Fibroblast of skin of scalp (primary cell): ENCODE measurements around the gene CBX4.

ENCODE experiments used
- DNase-seq: peaks from one replicate; pipeline ENCODE4 v3.0.0-alpha.2; 2013

Gene CBX4

GRCh38 chr17:79811868-79812352, 27.3 kb downstream of the CBX4 start:
- no peak for DNase-seq

GRCh38 chr17:79811011-79811867, 28.0 kb downstream of the CBX4 start:
- no peak for DNase-seq

- peak; percentile 81 for DNase-seq
Measured at GRCh38 chr17:79810130-79811010, 28.9 kb downstream of the CBX4 start.

DNA sequence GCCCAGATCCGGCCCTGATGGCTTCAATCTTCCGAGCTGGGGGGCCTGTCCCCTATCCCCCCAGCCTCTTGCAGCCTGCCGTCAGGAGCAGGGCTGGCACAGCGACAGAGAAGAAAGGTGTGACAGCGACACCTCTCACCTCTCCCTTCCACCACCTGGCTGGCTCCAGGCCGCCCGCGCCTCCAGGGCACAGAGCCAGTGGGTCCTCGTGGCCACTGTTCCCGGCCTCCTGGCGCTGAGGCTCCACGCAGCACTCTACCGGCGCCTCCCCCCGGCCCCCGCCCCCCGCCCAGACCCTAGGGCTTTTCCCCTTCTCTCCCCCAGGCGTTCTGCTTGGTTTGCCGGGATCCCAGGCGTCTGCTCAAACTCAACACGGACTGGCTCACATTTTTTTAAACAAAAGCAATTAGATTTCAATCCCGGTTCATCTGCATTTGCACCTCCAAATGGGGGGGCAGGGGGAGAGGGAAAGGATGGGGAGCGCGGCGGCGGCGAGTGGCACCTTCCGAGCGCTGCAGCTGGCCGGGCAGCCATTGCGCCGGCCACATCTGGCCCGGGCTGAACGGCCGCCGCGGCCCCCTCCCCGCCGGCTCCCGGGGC, 29.6 kb downstream of the CBX4 start:
- no peak for DNase-seq

- no peak for DNase-seq
Measured at GRCh38 chr17:79808763-79809529, 30.3 kb downstream of the CBX4 start.

GRCh38 chr17:79806863-79807720, 32.1 kb downstream of the CBX4 start:
- DNase-seq: no peak

DNA sequence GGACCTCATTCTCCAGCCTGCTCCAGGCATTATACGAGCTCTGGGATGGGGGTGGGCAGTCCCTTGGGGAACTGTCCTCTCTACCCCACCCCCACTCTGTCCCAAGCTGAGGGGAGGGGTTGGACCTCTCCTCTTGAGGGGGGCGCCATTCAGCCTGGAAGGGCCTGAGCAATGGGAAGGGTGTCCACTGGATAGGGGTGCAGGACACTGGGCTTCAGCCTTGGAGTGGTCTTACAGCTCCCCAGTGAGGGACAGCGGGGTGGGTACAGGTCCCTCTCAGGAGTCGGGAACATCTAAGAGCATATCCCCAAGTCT, 32.8 kb downstream of the CBX4 start:
- DNase-seq: no peak

- no peak for DNase-seq
Measured at GRCh38 chr17:79804856-79805696, 34.2 kb downstream of the CBX4 start.

DNA sequence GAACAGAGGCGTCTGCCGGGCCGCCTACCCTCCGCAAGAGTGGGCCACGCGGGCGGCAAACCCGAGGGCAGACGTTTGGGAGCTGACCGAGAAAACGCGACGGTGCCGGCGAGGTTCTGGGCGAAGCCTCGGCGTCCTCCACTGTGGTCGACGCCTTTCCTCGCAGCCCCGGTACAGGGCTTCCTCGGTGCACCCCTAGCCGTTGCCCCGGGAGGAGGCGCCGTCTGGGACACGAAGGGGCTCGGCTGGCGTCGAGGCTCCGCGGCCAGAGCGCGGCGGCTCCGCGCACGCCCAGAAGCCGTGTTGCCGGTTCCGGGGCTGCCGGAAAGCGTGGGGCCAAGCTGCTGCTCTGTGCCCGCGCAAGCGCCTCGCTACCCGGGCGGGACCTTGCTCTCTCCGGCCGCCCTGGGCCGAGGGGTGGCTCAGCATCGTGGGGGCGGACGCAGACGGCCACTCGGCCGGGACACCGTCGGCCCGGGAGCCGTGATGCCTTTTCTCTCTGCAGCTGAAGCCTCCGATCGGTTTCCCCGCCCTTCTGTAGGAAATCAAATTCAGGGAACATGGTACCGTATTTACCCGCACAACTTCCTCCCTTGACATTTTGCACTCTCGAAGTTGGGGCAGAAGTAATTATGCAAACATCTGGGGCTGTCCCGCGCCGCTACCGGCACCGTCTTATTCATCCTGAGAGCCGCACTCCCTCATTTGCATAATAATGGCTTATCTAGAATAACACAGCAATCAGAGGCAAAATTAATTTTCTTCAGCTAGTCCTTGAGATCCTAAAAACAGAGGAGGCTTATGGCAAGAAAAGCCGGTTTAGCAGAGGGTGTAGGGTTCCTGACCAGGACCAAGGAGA, 35.0 kb downstream of the CBX4 start:
- peak; percentile 29 for DNase-seq

GRCh38 chr17:79803421-79803996, 35.7 kb downstream of the CBX4 start:
- DNase-seq: no peak

- DNase-seq: no peak
Measured at GRCh38 chr17:79802736-79803420, 36.4 kb downstream of the CBX4 start.

GRCh38 chr17:79802039-79802735, 37.1 kb downstream of the CBX4 start:
- DNase-seq: no peak

GRCh38 chr17:79801156-79802038, 37.8 kb downstream of the CBX4 start:
- DNase-seq: no peak

DNA sequence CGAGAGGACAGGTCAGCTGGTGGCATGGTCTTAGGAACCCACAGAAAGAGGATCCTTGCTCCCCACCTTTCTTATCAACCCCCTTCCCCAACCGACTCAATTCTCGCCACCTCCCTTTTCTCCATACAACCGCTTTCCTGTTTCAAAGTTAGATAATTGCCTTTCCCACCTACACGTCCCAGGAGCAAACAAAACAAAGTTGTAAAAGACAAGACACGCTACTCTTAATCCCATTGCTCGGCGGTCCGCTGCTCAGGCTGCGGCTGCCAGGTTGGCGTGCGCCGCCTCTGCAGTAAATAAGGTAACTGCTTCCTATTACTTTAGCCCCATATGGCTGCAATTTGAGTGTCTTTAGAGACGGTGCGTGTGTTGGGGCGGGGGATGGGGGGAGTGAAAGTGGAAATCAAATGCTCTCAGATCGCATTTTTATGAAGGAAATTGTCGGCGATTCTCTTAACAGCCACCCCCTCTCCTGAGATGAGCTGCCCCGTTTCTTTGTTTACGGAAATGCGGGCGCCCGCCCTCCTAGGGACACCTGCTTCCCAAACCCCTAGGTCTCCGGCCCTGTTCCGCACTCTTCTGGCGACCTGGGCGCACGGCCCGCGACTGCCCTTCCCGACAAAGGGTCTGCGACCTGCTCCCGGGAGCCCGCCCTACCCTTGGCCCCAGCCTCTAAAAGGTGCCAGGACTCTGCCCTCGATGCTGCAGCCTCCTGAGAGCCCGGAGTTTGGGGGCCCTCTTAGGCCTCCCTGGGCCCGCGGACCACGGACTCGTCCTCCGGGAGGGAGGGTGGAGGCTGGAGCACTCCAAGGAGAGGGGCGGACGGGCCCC, 38.7 kb downstream of the CBX4 start:
- DNase-seq: peak; percentile 61

- no peak for DNase-seq
Measured at GRCh38 chr17:79799538-79800324, 39.5 kb downstream of the CBX4 start.
